HK-2 (cell line): ENCODE measurements around the gene ZBTB18.
"Not testable (repeated sequence)": the region's sequence is repeated elsewhere in the genome, so short reads cannot be mapped to it uniquely, and the experiment has no call there.

Source experiments
- DNase-seq: peaks from one replicate; pipeline ENCODE4 v3.0.0-alpha.2; 2018; ENCODE audit not compliant: unreplicated experiment

Gene ZBTB18

GRCh38 chr1:244050835-244051444 is at the start of gene ZBTB18:
TSS of gene ZBTB18 (plus strand) at chr1:244051283. CDS start at chr1:244051432, 149 bp downstream.
- DNase-seq: no peak

GRCh38 chr1:244002721-244003120 is 48.4 kb upstream of the ZBTB18 start:
- DNase-seq: no peak

- no peak for DNase-seq
These were observed 45.6 kb upstream of the ZBTB18 start for GRCh38 chr1:244005455-244005854.

- no peak for DNase-seq
These were observed 44.6 kb upstream of the ZBTB18 start for GRCh38 chr1:244006381-244006901.

- DNase-seq: no peak
These were observed 44.1 kb upstream of the ZBTB18 start for GRCh38 chr1:244006961-244007360.

- DNase-seq: peak; percentile 14
These were observed 40.9 kb upstream of the ZBTB18 start for GRCh38 chr1:244010191-244010590.

- DNase-seq: no peak
These were observed 40.4 kb upstream of the ZBTB18 start for GRCh38 chr1:244010703-244011123.

GRCh38 chr1:244011271-244011670 is 39.8 kb upstream of the ZBTB18 start:
- no peak for DNase-seq

- DNase-seq: peak; percentile 11
These were observed 39.3 kb upstream of the ZBTB18 start for GRCh38 chr1:244011786-244012185.

GRCh38 chr1:244012202-244012601 is 38.9 kb upstream of the ZBTB18 start:
- peak; percentile 79 for DNase-seq

GRCh38 chr1:244013100-244013499 is 38.0 kb upstream of the ZBTB18 start:
- no peak for DNase-seq

- not testable (repeated sequence) for DNase-seq
These were observed 36.2 kb upstream of the ZBTB18 start for GRCh38 chr1:244014862-244015261.

- DNase-seq: no peak
These were observed 31.0 kb upstream of the ZBTB18 start for GRCh38 chr1:244019982-244020485.

- no peak for DNase-seq
These were observed 29.7 kb upstream of the ZBTB18 start for GRCh38 chr1:244021427-244021826.

GRCh38 chr1:244022311-244022710 is 28.8 kb upstream of the ZBTB18 start:
- no peak for DNase-seq

- no peak for DNase-seq
These were observed 28.1 kb upstream of the ZBTB18 start for GRCh38 chr1:244022864-244023440.

- DNase-seq: no peak
These were observed 23.5 kb upstream of the ZBTB18 start for GRCh38 chr1:244027491-244028145.

GRCh38 chr1:244028701-244029100 is 22.4 kb upstream of the ZBTB18 start:
- no peak for DNase-seq

GRCh38 chr1:244029124-244029523 is 22.0 kb upstream of the ZBTB18 start:
- DNase-seq: no peak

GRCh38 chr1:244030481-244031040 is 20.5 kb upstream of the ZBTB18 start:
- no peak for DNase-seq

- DNase-seq: no peak
These were observed 15.7 kb upstream of the ZBTB18 start for GRCh38 chr1:244035358-244035757.

- DNase-seq: no peak
These were observed 13.8 kb upstream of the ZBTB18 start for GRCh38 chr1:244037252-244037651.
